ENCODE data around the gene ZNF433.

- TF ChIP-seq, protein P1, sequence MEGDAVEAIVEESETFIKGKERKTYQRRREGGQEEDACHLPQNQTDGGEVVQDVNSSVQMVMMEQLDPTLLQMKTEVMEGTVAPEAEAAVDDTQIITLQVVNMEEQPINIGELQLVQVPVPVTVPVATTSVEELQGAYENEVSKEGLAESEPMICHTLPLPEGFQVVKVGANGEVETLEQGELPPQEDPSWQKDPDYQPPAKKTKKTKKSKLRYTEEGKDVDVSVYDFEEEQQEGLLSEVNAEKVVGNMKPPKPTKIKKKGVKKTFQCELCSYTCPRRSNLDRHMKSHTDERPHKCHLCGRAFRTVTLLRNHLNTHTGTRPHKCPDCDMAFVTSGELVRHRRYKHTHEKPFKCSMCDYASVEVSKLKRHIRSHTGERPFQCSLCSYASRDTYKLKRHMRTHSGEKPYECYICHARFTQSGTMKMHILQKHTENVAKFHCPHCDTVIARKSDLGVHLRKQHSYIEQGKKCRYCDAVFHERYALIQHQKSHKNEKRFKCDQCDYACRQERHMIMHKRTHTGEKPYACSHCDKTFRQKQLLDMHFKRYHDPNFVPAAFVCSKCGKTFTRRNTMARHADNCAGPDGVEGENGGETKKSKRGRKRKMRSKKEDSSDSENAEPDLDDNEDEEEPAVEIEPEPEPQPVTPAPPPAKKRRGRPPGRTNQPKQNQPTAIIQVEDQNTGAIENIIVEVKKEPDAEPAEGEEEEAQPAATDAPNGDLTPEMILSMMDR (IDR thresholded peaks at IDR 0.05; ENCODE audit: low read depth, low read length, poor library complexity, severe bottlenecking), result no peak
- TF ChIP-seq EZH2phosphoT487 (IDR thresholded peaks at IDR 0.05; ENCODE audit: borderline replicate concordance, low read length), result no peak
These were observed 64.4 kb downstream of the ZNF433 start for GRCh38 chr19:11971041-11971440.
